Endodermal cell (in vitro differentiated cells): ENCODE data around the gene NPAS4. TPM values are rescaled to one million over a fixed set of nuclear protein-coding genes. Genes with fewer than 3 reads are reported as not detected.
"Not testable (repeated sequence)": the region's sequence is repeated elsewhere in the genome, so short reads cannot be mapped to it uniquely, and the experiment has no call there.

ENCODE experiments used
- DNase-seq: peaks from one replicate; pipeline ENCODE4 v3.0.0-alpha.2; 2017
- H3K27ac ChIP-seq: 2 replicates; pipeline ENCODE4 v1.5.1; 2013; ENCODE audit warnings: mild to moderate bottlenecking, low read depth, low read length, moderate library complexity
- H3K27me3 ChIP-seq: 2 replicates; pipeline ENCODE4 v1.6.1; 2013; ENCODE audit warnings: mild to moderate bottlenecking, low read length, moderate library complexity; ENCODE audit not compliant: insufficient read depth, control insufficient read depth, poor library complexity, severe bottlenecking
- H3K36me3 ChIP-seq: 2 replicates; pipeline ENCODE4 v1.7.0; 2013; ENCODE audit warnings: mild to moderate bottlenecking, low read length, moderate library complexity; ENCODE audit not compliant: control insufficient read depth, insufficient read depth
- H3K4me1 ChIP-seq: one replicate; pipeline ENCODE4 v1.7.0; 2013; ENCODE audit warnings: low read length; ENCODE audit not compliant: control insufficient read depth, insufficient read depth
- H3K4me3 ChIP-seq: 2 replicates; pipeline ENCODE4 v1.5.1; 2013; ENCODE audit warnings: mild to moderate bottlenecking, low read length, moderate library complexity
- H3K9ac ChIP-seq: 2 replicates; pipeline ENCODE4 v1.6.1; 2013; ENCODE audit warnings: mild to moderate bottlenecking, low read length, moderate library complexity; ENCODE audit not compliant: poor library complexity, severe bottlenecking; ENCODE audit errors: extremely low read depth
- H3K9me3 ChIP-seq: 2 replicates; pipeline ENCODE4 v1.6.1; 2013; ENCODE audit warnings: mild to moderate bottlenecking, low read length, moderate library complexity; ENCODE audit not compliant: control insufficient read depth
- H3K27ac Mint-ChIP-seq: 2 replicates; pipeline ENCODE4 v1.8.0; 2020; ENCODE audit warnings: mixed read lengths
- H3K27me3 Mint-ChIP-seq: 2 replicates; pipeline ENCODE4 v1.8.0; 2021; ENCODE audit warnings: mild to moderate bottlenecking, mixed read lengths; ENCODE audit not compliant: insufficient read depth
- H3K36me3 Mint-ChIP-seq: 2 replicates; pipeline ENCODE4 v1.8.0; 2020; ENCODE audit warnings: low read depth, mixed read lengths
- H3K4me1 Mint-ChIP-seq: 2 replicates; pipeline ENCODE4 v1.8.0; 2020; ENCODE audit warnings: mixed read lengths
- H3K4me3 Mint-ChIP-seq: 2 replicates; pipeline ENCODE4 v1.8.0; 2020; ENCODE audit warnings: mild to moderate bottlenecking, moderate library complexity, mixed read lengths
- H3K9me3 Mint-ChIP-seq: 2 replicates; pipeline ENCODE4 v1.8.0; 2020; ENCODE audit warnings: mild to moderate bottlenecking, mixed read lengths
- WGBS, 2 experiments: methylation state at CpG; one replicate each; pipeline versions ENCODE4 v1.1.5 to v1.1.7; 2013; ENCODE audit warnings: missing lambda C conversion rate in 2 of 2, mixed read lengths in 1 of 2; ENCODE audit not compliant: insufficient coverage in 1 of 2, insufficient read length in 1 of 2; 5-methylcytosine and 5-hydroxymethylcytosine counted together
- total RNA-seq, 2 donors: library from RNA; stranded (reverse); fragmentation: NEBNext Ultra II Directional in 1 of 2; extraction: Animal tissue kit (Norgen Biotek cat#: 25700) in 1 of 2; gene quantifications; 2 replicates in 1 of 2; 3 replicates in 1 of 2; pipeline ENCODE4 v1.2.1, GENCODE V29; 2021
- TF ChIP-seq, protein P1 (sequence below): fragments of 200-600 bp; sonication (generic); conservative IDR thresholded peaks from 2 replicates; pipeline ENCODE4 v1.5.0; 2021; ENCODE audit warnings: antibody characterized with exemption, mild to moderate bottlenecking

Gene NPAS4
- total RNA-seq, 2 donors from 2014 or later: not detected

DNA sequence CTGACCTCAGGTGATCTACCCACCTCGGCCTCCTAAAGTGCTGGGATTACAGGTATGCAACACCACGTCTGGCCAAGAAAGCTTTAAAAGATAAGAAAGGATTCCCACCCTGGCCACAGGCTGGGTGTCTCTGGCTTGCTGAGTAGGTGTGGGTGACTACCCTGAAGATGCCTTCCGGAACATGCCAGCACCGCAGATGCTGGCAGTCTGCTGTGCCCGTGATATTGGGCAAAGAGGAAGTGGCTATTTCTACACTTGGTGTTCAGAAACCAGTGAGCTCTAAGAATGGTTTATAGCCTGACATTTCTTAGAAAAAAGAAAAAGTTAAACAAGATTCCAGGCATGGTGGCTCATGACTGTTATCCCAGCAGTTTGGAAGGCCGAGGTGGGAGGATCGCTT, 11.8 kb downstream of the NPAS4 start:
- no peak overlapping the region for H3K9ac ChIP-seq
- WGBS, 2 experiments: 77 to 87% methylated on average over 7 of the region's 7 CpGs
- no peaks in the 10 kb centered on the region for H3K4me1 Mint-ChIP-seq
- no peaks in the 10 kb centered on the region for H3K9me3 Mint-ChIP-seq
- H3K36me3 Mint-ChIP-seq: peaks cover 31% of the 10 kb centered on the region
- no peaks in the 10 kb centered on the region for H3K4me1 ChIP-seq
- DNase-seq: no peak
- no peak overlapping the region for H3K27ac ChIP-seq
- H3K27ac Mint-ChIP-seq: no peak overlapping the region
- TF ChIP-seq, protein P1, sequence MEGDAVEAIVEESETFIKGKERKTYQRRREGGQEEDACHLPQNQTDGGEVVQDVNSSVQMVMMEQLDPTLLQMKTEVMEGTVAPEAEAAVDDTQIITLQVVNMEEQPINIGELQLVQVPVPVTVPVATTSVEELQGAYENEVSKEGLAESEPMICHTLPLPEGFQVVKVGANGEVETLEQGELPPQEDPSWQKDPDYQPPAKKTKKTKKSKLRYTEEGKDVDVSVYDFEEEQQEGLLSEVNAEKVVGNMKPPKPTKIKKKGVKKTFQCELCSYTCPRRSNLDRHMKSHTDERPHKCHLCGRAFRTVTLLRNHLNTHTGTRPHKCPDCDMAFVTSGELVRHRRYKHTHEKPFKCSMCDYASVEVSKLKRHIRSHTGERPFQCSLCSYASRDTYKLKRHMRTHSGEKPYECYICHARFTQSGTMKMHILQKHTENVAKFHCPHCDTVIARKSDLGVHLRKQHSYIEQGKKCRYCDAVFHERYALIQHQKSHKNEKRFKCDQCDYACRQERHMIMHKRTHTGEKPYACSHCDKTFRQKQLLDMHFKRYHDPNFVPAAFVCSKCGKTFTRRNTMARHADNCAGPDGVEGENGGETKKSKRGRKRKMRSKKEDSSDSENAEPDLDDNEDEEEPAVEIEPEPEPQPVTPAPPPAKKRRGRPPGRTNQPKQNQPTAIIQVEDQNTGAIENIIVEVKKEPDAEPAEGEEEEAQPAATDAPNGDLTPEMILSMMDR: no peak
- no peaks in the 10 kb centered on the region for H3K9me3 ChIP-seq
- no peak overlapping the region for H3K4me3 Mint-ChIP-seq
- no peaks in the 10 kb centered on the region for H3K27me3 ChIP-seq
- H3K27me3 Mint-ChIP-seq: peaks cover 2% of the 10 kb centered on the region
- peaks cover 32% of the 10 kb centered on the region for H3K36me3 ChIP-seq
- no peak overlapping the region for H3K4me3 ChIP-seq

DNA sequence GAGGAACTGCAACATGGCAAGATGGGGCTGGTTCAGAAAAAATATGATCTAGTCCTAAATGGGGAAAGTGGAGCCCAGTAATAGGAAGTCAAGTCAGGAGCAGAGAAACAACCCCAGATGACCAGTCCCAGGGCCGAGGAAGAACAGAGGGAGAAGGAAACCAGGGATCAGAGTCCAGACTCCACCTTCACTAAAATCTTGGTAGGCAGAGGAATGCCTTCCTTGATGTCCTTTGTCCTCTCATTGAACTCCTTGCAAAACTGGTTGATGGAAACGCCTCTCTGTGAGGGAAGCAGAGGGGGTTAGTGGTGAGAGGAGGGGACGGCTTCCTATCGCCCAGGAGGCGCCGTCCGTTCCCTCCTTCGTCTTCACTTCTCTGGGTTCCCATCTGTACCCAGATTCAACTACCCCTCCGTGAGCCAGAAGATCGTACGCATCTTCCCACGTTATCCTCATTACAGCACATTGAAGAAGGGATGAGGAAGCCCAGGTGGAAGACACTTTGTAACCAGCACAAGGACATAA, 17.2 kb downstream of the NPAS4 start:
- no peak for DNase-seq

GRCh38 chr11:66438504-66439466, 17.9 kb downstream of the NPAS4 start, which contains the start of gene MRPL11:
Gene MRPL11, minus strand, starts transcription at chr11:66438848. Its CDS starts 94 bp downstream, at chr11:66438754.
- no peaks in the 10 kb centered on the region for H3K27me3 ChIP-seq
- WGBS, 2 experiments: 10 to 13% methylated on average over 22 to 45 of the region's 45 CpGs
- peaks cover 26% of the 10 kb centered on the region for H3K36me3 ChIP-seq
- H3K4me3 ChIP-seq: peak within 1 kb of the TSS; percentile 96
- H3K27ac ChIP-seq: peak within 1 kb of the TSS; percentile 85
- TF ChIP-seq, protein P1: peak; percentile 72
- H3K27ac Mint-ChIP-seq: peak within 1 kb of the TSS; percentile 100
- H3K9me3 ChIP-seq: peaks cover 8% of the 10 kb centered on the region
- peaks cover 24% of the 10 kb centered on the region for H3K9me3 Mint-ChIP-seq
- DNase-seq: peak; percentile 98
- peak within 1 kb of the TSS; percentile 85 for H3K9ac ChIP-seq
- peaks cover 3% of the 10 kb centered on the region for H3K27me3 Mint-ChIP-seq
- H3K4me3 Mint-ChIP-seq: peak within 1 kb of the TSS; percentile 89
- peaks cover 24% of the 10 kb centered on the region for H3K36me3 Mint-ChIP-seq
- no peaks in the 10 kb centered on the region for H3K4me1 ChIP-seq
- peaks cover 7% of the 10 kb centered on the region for H3K4me1 Mint-ChIP-seq

More for the DNA sequence above, 17.2 kb downstream of the NPAS4 start:
- peaks cover 17% of the 10 kb centered on the region for H3K9me3 Mint-ChIP-seq
- H3K9ac ChIP-seq: peak overlapping the region; percentile 85
- peaks cover 7% of the 10 kb centered on the region for H3K4me1 Mint-ChIP-seq
- peak overlapping the region; percentile 89 for H3K4me3 Mint-ChIP-seq
- peaks cover under 1% of the 10 kb centered on the region for H3K9me3 ChIP-seq
- no peaks in the 10 kb centered on the region for H3K4me1 ChIP-seq
- H3K36me3 ChIP-seq: peaks cover 28% of the 10 kb centered on the region
- H3K36me3 Mint-ChIP-seq: peaks cover 26% of the 10 kb centered on the region
- peak overlapping the region; percentile 100 for H3K27ac Mint-ChIP-seq
- 8 to 40% methylated on average over 2 to 12 of the region's 12 CpGs for WGBS, 2 experiments
- peak overlapping the region; percentile 96 for H3K4me3 ChIP-seq
- no peak overlapping the region for H3K27ac ChIP-seq
- H3K27me3 ChIP-seq: no peaks in the 10 kb centered on the region
- TF ChIP-seq, protein P1: no peak
- H3K27me3 Mint-ChIP-seq: peaks cover under 1% of the 10 kb centered on the region

DNA sequence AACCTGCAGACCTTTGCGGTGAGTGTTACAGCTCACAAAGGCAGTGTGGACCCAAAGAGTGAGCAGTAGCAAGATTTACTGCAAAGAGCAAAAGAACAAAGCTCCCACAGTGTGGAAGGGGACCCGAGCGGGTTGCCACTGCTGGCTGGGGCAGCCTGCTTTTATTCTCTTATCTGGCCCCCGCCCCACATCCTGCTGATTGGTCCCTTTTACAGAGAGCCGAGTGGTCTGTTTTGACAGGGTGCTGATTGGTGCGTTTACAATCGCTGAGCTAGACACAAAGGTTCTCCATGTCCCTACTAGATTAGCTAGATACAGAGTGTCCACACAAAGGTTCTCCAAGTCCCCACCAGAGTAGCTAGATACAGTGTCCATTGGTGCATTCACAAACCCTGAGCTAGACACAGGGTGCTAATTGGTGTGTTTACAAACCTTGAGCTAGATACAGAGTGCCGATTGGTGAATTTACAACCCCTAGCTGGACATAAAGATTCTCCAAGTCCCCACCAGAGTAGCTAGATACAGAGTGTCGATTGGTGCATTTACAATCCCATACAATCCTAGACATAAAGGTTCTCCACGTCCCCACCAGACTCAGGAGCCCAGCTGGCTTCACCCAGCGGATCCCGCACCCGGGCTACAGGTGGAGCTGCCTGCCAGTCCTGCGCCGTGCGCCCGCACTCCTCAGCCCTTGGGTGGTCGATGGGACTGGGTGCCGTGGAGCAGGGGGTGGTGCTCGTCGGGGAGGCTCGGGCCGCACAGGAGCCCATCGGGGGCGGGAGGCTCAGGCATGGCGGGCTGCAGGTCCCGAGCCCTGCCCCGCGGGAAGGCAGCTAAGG, 19.5 kb downstream of the NPAS4 start:
- H3K4me3 Mint-ChIP-seq, H3K27me3 Mint-ChIP-seq, H3K27me3 ChIP-seq, H3K27ac ChIP-seq, H3K4me3 ChIP-seq, DNase-seq, H3K4me1 Mint-ChIP-seq, H3K27ac Mint-ChIP-seq, H3K9ac ChIP-seq, H3K4me1 ChIP-seq: not testable (repeated sequence)
- H3K36me3 ChIP-seq: peaks cover 19% of the 10 kb centered on the region
- peaks cover 18% of the 10 kb centered on the region for H3K9me3 ChIP-seq
- 91 to 95% methylated on average over 9 to 29 of the region's 29 CpGs for WGBS, 2 experiments
- peaks cover 32% of the 10 kb centered on the region for H3K9me3 Mint-ChIP-seq
- peaks cover 17% of the 10 kb centered on the region for H3K36me3 Mint-ChIP-seq
